ENCODE measurements around the gene EBI3.
"Not testable (repeated sequence)": the region's sequence is repeated elsewhere in the genome, so short reads cannot be mapped to it uniquely, and the experiment has no call there.

The EBI3 gene

GRCh38 chr19:4234862-4235201 lies 5.5 kb downstream of the EBI3 start:
- DNase-seq: no peak

- DNase-seq: not testable (repeated sequence)
These were observed 8.2 kb downstream of the EBI3 start for GRCh38 chr19:4237510-4237909.

- no peak for DNase-seq
These were observed 9.5 kb downstream of the EBI3 start for GRCh38 chr19:4238831-4239230.

GRCh38 chr19:4241824-4242430 lies 12.6 kb downstream of the EBI3 start:
- no peak for DNase-seq

GRCh38 chr19:4245938-4246337 lies 16.6 kb downstream of the EBI3 start:
- DNase-seq: not testable (repeated sequence)

GRCh38 chr19:4246767-4247593 lies 17.7 kb downstream of the EBI3 start, which contains the start of gene YJU2:
TSS of gene YJU2 (plus strand) at chr19:4247080. CDS start at chr19:4247147, 67 bp downstream.
- DNase-seq: peak; percentile 99

- no peak for DNase-seq
These were observed 27.2 kb downstream of the EBI3 start for GRCh38 chr19:4256563-4256962.

- no peak for DNase-seq
These were observed 27.7 kb downstream of the EBI3 start for GRCh38 chr19:4257025-4257424.

- no peak for DNase-seq
These were observed 28.9 kb downstream of the EBI3 start for GRCh38 chr19:4258181-4258580.

GRCh38 chr19:4260613-4261191 lies 31.4 kb downstream of the EBI3 start:
- DNase-seq: no peak

- no peak for DNase-seq
These were observed 35.5 kb downstream of the EBI3 start for GRCh38 chr19:4264812-4265211.

GRCh38 chr19:4266253-4267000 lies 37.1 kb downstream of the EBI3 start:
- DNase-seq: no peak

- peak; percentile 84 for DNase-seq
These were observed 38.0 kb downstream of the EBI3 start for GRCh38 chr19:4267101-4267900.

GRCh38 chr19:4267901-4268815 lies 38.8 kb downstream of the EBI3 start:
- DNase-seq: no peak

- no peak for DNase-seq
These were observed 39.6 kb downstream of the EBI3 start for GRCh38 chr19:4268816-4269430.

- no peak for DNase-seq
These were observed 43.6 kb downstream of the EBI3 start for GRCh38 chr19:4272894-4273293.

- DNase-seq: not testable (repeated sequence)
These were observed 45.0 kb downstream of the EBI3 start for GRCh38 chr19:4274321-4274686.

GRCh38 chr19:4277191-4277696 lies 47.9 kb downstream of the EBI3 start:
- no peak for DNase-seq

- no peak for DNase-seq
These were observed 48.7 kb downstream of the EBI3 start for GRCh38 chr19:4278010-4278409.

GRCh38 chr19:4278419-4279266 lies 49.3 kb downstream of the EBI3 start, which contains the start of gene SHD:
TSS of gene SHD (plus strand) at chr19:4279266. CDS start at chr19:4280064, 798 bp downstream.
- no peak for DNase-seq
